ENCODE results near the gene NDRG2.
A peak's percentile ranks its signal among the peaks of the same experiment; 100 is the strongest.
"Not testable (repeated sequence)": the region's sequence is repeated elsewhere in the genome, so short reads cannot be mapped to it uniquely, and the experiment has no call there.

Gene NDRG2

DNA sequence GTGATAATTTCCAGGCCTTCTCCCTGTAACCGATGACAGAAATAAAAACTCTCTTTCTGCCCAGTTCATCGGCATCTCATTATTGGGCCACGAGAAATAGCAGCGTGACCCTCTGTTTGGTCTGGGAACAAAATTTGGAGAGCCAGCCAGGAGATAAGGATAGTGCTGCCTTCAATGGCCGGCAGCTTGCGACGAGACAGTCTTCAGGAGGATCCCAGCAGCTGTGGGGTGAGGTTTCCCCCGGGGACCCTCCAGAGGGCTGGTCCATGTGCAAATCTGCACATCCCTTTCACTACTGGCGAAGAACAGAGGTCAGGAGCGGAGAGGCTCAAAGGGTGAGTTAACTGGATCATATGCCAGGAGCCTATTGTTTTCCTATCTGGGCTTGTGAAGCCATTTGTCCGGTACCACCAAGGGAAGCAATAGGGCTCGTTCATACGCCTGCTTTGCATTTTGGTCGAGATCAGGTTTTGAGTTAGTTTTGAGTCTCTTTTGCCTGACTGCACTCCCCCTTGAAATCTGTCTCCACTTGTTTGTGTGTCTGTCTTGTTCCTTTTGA, 21.0 kb downstream of the NDRG2 start:
- DNase-seq: no peak

DNA sequence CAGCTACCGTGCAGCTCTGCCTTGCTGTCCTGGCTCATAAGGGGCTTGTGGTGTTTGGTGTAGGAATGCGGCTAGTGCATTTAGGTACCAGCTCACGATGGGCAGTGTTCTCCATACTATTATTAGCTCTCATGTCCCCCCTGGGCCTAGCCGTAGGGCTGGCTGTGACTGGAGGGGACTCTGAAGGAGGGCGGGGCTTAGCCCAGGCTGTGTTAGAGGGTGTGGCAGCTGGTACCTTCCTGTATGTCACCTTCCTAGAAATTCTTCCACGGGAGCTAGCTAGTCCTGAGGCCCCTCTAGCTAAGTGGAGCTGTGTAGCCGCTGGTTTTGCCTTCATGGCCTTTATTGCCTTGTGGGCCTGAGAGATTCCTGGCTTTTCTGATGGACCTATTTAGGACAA, 23.6 kb downstream of the NDRG2 start:
- DNase-seq: no peak

DNA sequence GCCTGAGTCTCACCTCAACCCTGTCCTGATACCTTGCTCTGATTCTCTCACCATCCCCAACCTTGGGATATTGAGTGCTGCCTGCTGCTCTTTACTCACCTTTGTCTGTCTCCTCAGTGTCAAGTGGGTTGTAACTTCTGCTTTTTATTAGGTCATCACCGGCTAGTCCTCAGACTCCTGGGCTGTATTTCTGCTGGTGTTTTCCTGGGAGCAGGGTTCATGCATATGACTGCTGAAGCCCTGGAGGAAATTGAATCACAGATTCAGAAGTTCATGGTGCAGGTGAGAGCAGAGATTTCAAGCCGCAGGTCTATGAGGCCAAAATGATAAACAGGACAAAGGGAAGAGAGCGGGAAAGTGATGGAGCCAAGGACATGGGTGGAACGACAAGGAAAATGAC, 25.3 kb downstream of the NDRG2 start:
- DNase-seq: no peak

DNA sequence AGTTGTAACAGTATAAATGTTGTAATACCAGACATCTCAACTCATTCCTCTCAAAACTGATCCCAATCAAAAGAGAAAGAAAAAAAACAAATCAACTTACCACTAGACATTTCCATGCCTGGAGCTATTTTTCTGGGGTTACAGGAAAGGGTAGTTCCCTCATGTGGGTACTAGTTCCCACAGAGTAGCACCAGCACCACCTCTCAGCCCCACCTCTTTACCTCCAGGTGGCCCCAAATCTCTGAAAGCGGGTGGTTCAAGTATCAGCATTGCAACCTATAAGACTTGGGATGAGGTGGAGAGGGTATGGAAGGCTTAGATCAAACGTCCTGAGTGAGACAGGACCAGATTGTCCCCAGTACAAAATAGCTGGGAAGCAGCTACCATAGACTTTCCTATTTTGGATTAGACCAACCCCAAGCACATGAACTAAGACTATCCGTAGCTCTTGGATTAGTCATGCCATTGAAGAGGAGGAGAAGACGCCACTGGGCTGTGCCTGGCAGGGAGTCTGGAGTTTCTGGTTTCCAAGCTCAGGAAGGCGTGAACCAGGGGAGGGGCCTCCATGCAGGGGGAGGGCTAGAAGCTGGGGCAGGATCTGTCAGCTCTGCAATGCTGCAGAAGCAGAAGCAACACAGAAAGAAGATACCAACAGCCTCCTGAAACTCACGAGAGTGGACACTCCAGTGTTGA, 26.0 kb downstream of the NDRG2 start, which contains the start of gene SLC39A2:
TSS of gene SLC39A2 (plus strand) at position 620 of the 693 bp plus-strand sequence. CDS start 154 bp downstream, outside the sequence.
- DNase-seq: no peak

DNA sequence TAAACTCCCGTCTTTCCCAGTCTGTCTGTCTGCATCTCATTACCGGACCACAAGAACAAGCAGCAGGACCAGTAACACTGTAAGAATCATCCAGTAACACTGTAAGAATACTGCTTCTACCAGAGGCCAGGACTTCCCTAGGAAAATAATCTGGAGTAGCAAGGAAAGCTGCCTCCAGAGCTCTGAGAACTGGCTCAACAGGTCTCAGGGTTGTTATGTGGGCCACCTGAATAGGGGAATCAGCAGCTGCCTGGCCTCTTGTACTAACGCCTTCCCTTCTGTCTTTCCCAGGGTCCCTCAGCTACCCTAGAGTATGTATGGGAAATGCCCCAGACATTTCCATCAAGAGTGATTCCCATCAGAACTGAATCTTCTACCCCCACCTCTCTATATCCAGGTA, 26.7 kb downstream of the NDRG2 start:
- no peak for DNase-seq

DNA sequence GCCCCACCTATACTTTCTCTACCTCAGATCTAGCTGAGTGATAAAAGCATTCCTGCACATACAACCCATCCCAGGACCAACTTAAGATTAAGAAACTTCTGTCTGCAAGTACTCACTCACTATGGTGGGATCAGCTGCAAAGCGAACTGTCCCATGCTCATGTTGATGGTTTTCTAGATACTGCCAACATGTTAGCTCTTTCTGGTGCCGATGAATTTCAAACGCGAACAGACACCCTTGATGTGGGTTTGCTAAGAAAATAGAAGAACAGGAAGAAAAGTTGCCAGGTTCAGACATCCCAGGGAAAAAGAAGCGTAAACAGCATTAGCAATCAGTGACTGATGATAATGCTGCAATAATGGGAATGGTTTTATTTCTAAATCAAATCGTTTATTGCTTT, 27.3 kb downstream of the NDRG2 start:
- DNase-seq: no peak

DNA sequence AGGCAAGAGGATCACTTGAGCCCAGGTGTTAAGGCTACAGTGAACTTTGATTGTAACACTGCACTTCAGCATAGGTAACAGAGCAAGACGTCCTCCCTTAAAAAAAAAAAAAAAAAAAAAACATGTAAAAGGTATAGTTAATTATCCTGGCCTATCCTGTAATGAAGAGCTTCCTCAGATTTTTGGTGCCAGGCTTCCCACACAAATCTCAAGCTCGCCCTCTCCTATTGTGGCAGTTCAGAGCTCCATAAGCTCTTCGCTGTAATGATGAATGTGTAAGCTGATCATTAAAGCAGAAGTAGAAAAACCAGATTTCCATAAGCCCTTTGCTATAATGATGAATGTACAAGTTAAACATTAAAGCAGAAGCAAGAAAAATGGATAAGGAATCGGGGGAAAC, 27.7 kb downstream of the NDRG2 start:
- no peak for DNase-seq

DNA sequence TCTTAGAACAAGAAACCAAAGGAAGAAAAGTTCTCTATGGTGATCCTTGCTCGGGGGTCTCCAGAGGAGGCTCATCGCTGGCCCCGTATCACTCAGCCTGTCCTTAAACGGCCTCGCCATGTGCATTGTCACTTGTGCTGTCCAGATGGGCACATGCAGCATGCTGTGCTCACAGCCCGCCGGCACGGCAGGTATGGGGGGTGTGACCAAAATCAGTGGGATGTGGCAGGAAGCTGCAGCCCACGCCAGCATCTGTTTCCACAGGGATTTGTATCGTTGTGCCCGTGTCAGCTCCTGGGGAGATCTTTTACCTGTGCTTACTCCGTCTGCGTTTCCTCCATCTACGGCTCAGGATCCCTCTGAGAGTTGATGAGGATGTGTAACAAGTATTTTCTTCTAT, 28.3 kb downstream of the NDRG2 start:
- DNase-seq: no peak

DNA sequence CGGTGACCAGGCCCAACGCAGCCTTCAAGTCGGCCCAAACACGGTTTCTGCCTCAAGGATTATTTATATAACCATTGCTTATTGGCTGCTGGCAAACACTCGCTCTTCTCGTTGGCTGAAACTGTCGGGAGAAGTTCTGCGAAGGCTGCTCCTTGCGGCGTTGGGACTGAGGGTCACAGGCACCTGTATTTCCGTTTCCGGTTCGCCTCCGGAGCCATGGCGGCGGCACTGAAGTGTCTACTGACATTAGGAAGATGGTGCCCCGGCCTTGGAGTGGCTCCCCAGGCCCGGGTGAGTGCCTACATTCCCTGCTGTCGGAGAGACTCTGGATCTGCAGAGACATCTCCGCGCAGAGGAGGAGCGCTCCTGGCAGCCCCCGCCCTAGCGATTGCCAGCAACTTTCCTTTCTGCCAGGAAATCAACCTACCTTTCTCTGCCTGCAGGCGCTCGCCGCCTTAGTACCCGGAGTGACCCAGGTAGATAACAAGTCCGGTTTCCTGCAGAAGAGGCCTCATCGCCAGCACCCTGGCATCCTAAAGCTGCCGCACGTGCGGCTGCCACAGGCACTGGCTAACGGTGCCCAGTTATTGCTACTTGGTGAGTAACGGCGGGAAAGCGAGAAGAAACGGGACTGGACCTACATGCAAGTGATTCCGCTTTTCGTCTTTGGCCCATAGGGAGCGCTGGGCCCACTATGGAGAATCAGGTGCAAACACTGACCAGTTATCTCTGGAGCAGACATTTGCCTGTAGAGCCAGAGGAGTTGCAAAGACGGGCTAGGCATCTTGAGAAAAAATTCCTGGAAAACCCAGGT, 34.9 kb downstream of the NDRG2 start, which contains the start of gene METTL17:
TSS of gene METTL17 (plus strand) at position 194 of the 814 bp plus-strand sequence. CDS start at position 217, 23 bp downstream.
- peak; percentile 86 for DNase-seq

DNA sequence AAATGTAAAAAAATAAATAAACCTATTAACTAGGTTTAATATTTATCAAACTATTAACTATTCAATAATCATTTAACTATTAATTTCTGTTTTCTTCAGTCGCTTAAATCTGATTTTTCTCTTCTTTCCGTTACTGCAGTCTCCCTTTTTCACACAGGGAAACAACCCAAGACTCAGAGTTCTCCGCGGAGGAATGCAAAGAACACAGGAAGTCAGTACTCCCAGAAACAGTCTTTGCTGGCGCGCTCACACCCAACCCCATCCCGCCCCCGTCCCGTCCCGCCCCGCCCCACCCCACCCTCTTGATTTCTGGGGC, 35.4 kb downstream of the NDRG2 start:
- no peak for DNase-seq

DNA sequence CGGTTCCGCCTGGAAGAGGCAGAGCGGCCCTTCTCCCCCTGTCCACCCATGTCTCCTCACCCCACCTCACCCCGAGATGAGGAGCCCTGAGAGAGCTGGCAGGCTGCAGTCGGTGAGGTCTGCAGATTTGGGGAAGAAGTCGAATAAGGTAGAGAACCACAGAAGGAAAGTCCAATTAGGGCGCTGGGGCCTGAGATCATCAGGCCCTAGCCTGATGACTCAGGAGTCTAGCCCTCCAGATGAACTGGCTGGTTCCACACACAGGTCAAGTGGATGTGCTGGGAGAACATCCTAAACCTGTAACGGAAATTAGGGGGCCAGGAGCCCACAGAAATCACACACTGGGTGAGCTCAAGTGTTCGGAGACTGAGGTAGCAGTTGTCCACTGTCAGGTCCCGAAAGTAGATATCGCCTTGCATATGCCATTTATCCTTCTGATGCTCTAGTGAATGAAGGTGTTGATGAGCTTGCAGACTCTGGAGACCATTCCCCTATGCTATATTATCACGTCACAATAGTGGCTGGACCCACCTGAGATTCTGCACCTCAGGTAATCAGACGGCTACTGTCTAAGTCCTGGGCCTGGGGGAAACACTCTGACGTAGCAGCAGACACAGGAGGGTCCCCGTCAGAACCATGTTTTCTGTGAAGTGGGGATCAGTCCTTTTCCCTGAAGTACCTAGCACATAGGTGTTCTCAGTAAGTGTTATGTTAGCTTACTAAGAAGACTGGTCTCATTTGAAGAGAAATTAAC, 36.0 kb downstream of the NDRG2 start:
- DNase-seq: no peak

DNA sequence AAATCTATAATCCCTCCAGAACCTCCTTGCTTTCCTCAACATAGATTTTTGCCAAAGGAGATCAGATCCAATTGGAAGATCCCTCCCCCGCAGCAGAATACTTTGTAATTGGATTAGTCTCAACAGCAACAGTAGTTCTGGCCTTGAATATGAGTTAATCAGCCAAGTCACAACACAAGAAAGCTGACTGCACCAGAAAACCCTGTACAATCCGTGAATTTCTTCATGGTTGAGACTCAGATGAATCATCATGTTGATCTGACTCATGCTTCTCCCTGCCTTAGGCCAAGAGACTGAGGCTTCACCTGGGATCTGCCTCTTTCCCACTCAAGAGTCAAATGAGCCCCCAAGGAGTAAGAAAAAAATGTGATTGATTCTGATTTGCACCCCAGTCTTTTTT, 38.0 kb downstream of the NDRG2 start:
- no peak for DNase-seq

DNA sequence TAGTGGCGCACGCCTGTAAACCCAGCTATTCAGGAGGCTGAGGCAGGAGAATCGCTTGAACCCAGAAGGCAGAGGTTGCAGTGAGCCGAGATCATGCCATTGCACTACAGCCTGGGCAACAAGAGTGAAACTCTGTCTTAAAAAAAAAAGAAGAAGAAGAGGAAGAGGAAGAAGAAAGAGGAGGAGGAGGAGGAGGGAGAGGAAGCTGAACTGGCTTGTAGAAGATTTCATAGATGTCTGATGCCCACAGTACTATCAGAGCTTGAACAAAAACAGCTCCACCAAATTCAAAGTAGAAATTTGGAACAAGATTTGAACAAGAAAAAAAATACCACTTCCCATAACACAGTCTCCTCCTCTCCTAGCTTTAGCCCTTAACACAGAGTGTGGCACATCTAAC, 39.2 kb downstream of the NDRG2 start:
- DNase-seq: not testable (repeated sequence)

DNA sequence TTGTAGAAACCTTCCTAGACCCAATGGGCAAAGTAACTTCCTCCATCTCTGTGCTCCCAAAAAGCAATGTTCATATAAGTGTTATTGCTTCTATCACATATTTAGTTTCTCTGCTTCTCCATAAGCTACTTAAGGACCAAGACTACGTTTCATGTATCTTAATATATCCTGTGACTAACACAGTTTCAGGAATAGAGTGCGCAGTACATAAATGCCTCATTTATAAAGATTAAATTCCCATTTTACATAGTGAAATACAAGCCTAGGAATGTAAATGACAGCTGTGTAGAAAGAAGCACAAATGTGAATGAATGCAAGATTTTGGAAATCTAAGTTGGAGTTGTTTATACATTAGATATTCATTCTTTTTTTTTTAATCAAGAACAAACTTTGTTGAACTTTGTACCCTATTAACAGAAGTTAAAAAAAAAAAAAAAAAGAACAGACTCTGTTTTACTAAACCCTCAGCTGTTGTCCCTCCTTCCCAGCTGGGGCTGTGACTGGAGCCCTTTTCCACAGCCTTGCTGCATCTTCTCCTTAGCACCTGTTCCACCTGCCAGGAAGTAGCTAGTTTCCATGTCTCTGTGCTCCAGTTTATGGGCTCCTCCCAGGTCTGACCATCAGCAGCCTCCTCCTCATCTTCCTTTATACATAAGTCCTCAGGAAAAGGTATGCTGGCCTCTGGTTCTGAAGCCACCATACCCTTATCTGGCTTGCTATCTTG, 42.1 kb downstream of the NDRG2 start:
- DNase-seq: no peak

DNA sequence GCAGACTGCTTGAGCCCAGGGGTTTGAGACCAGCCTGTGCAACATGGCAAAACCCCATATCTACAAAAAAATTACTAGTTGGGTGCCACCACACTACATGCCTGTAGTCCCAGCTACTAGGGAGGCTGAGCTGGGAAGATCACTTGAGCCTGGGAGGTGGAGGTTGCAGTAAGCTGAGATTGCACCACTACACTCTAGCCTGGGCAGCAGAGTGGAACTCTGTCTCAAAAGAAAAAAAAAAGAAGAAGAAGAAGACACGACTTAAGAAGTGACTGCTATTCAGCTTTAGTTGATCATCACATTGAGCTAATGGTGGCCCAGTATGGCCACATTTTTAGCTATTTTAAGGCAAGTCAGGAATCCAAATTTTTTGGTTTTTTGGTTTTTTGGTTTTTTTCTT, 44.0 kb downstream of the NDRG2 start:
- no peak for DNase-seq

DNA sequence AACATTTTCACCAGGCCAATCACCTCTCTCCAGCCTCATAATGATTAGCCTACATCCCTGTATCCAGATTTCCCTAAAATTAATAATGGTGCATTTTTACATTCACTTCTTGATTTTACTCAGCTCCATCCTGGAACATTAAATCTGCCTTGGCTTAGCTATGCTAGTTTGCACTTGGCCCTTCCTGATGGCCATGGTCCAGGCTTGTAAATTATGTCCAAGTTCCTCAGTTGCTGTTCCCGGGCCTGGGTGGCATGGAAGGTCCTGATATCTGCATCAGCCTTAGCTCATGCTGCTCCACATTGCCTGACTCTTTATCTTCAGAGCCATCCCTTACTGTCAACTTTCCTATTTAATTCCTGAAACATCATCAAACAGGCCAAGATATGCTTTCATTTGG, 46.2 kb downstream of the NDRG2 start:
- DNase-seq: no peak

DNA sequence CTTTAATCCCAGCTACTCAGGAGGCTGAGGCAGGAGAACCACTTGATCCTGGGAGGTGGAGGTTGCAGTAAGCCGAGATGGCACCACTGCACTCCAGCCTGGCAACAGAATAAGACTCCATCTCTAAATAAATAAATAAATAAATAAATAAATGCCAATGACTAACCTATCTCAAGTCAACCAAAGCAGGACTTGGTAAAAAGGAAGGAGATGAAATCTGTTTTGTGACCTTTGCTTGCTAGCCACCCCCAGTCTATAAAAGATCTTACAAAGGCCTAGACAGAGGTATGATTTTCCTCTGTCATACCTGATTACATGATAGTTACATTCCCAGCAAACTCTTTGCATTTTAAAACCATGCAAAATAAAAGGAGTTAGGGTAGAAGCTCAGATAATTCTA, 48.6 kb downstream of the NDRG2 start:
- DNase-seq: no peak

DNA sequence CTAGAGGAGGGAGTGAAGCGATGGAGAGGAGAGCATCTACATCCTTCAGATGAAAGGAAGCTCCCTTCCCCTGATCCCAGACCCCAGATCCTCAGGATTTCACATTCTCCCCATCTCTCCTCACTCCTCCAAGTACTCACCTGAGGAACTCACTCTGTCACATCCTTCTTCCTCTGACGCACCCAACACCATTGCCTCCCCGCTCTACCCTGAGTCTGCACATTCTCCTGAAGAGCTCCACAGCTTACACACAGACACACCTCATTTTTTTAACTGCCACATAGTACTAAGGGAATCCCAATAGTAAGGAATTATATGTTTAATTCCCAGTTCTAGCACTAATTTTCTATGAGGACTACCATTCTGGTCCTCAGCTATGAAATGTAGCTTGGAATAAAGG, 51.4 kb downstream of the NDRG2 start:
- no peak for DNase-seq

DNA sequence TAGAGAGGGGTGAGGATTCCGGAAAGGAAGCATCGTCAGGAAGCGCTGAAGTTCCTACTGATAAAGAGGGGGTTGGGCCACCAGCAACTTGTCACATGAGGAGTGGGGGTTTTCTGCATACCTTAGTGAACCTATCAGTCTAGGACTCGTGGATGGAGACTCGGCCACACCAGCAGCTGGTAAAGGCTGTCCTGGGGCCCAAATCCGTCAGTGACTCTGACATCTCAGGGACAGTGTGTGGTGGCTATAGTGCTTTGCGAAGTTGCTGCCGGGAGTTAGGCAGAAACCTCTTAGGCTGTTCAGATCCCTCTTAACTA, 53.2 kb downstream of the NDRG2 start:
- DNase-seq: no peak

DNA sequence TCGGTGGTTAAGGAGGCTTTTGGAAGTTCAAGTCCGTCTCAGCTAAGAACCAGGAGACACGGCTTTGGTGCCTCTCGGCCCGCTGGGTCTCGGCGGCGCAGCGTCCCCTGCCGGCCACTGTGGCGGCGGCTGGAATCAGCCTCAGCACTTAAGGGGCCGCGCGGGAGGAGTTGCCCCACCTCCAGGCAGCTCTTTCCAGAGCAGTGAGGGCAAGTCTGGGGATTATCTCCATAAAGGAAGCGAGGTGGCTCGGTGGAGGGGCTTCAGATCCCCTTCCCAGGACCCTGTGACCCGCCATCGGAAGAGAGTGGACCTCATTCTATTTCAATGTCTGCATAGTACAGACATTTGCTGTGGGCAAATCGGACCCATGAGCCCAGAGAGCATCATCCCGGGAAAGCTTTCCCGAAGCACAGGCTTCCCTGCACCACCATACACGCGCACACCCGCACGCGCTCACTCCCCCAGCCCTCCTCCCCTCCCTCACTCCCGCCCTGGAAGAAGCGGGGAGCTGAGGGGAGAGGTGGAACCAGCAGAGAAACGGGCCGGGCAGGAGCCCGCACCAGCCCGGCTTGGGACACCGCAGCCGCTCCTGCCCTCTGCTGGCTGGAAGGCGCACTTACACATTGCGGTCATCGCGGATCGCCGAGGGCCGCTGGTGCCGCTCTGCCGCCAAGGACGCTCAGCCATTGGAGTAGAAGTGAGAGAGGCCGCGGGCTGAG, 53.7 kb downstream of the NDRG2 start:
- DNase-seq: peak; percentile 51

DNA sequence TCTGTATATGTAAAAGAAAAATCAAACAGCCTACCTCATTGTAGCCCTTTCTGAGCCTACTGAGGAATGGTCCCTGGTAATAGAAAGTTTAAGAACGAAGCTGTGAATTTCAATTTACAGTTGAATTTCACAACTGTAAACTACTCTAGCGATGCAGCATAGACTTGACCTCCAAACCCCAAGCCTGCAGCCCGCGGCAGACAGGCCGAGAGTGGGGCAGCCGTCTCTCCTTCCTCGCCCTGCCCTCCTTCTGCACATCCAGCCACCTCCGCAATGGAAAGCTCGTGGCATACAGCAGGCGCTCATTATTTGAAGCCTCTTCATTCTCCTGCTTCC, 54.2 kb downstream of the NDRG2 start:
- no peak for DNase-seq

DNA sequence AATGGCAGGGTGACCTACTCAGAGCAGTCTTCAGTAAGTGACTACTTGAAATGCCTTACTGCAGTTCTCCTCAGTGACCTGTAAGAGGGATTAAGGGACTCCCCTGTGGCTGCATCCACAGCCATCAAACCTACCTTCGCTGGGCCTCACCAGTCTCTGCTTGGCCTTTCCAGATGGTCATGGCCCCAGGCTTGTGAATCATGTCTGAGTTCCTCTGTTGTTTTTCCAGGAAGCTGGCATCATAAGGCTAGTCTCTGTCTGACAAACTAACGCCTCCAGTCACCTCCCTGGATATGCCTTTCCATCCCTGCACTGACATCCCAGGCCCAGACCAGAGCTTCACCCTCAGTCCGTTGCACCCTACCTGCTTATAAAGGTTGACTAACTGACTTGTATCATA, 55.5 kb downstream of the NDRG2 start:
- no peak for DNase-seq

All from NCI-H748 treated with DMSO at 0.1 percent for 48 hours (cell line).